NCI-H2081 treated with DMSO at 0.1 percent for 48 hours (cell line): ENCODE data around the gene CTBP2.

ENCODE experiments used
- DNase-seq: peaks from one replicate; lab custom pipeline; 2025; lab: John Stamatoyannopoulos, UW

Gene CTBP2

GRCh38 chr10:125043841-125044658, 116.3 kb downstream of the CTBP2 start:
- no peak for DNase-seq

GRCh38 chr10:125041856-125042506, 118.4 kb downstream of the CTBP2 start:
- DNase-seq, result no peak

GRCh38 chr10:125039354-125039769, 121.0 kb downstream of the CTBP2 start:
- no peak for DNase-seq

DNA sequence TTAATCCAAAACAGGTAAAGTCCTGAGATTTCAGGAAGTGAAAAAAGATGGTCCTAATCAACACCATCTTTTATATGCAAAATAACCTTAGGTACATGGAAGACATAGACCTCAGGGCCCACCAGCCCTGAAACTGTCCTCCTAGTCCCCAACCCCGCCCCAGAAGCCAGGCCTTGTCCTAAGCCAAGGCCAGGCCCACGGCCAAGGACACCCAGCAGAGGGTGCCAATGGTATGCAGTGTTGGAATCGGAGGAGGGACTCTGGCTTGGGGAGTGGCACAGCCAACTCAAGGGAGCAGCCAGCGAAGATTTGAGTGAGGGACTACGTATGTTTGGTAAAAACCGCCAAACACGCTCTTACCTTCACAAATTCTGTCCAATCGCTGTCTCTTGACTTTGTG, 121.7 kb downstream of the CTBP2 start:
- no peak for DNase-seq

DNA sequence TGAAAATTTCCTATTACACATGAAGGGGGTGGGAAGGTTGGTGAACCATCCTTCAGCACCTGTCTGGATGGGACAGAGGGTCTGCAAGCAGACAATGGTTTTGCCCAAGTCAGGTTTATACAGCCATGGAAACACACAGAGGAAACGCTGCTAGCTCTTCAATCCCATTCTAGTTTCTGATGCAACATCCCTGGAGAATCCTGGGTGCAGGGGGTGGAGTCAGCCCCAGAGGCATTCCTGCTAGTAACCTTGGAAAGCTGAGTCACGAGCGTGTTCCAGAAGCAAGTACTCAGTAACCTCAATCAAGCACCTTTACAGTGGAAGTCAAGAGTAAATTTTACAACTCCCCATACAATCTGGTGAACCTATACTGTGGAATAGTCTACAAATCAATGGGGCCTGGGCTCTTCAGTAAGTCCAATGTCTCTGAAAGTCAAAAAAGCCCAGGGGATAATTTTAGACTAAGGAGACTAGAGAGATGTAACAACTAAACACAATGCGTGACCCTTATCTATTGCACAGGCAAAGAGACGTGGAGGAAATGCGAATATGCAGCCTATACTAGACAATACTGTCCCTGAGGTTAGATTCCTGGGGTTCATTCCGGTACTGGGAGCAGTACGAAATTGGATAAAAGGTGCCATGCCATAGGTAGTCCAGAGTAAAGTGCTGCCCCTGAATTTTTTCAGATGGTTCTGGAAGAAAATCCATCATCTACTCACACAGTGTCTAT, 123.1 kb downstream of the CTBP2 start:
- DNase-seq, result no peak

DNA sequence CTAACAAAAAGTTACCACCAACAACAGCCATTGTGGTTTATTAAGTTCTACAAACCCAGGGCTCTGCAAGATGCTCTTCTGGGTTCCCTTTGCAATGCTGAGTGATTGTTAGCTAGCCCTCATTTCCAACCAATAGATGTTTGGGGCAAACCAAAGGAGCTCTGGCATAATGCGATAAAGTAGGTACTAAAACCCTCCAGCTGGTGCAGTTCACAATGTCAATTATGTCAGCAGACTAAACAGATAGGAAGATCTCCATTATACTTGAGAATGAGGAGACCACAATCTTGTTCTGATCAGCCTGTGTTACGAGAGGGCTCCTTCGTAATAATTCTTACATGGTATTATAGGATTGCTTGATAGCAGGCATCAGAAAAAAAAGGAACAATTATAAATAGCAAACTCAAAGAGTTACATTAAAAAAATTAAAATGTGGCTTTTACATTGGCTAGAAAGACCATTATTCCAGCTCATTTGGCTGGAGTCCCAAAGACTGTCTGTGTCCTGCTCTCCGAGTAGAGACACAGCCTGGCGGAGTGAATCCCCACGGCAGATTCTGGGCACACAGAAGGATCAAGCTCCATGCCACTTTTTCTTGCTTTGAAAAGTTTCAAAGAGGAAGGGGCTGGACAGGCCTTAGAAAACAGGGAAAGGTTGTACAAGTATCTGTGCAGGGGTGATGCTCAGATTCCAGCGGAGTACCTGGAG, 124.6 kb downstream of the CTBP2 start:
- no peak for DNase-seq

- DNase-seq, result no peak
These were observed 125.2 kb downstream of the CTBP2 start for GRCh38 chr10:125035136-125035535.

DNA sequence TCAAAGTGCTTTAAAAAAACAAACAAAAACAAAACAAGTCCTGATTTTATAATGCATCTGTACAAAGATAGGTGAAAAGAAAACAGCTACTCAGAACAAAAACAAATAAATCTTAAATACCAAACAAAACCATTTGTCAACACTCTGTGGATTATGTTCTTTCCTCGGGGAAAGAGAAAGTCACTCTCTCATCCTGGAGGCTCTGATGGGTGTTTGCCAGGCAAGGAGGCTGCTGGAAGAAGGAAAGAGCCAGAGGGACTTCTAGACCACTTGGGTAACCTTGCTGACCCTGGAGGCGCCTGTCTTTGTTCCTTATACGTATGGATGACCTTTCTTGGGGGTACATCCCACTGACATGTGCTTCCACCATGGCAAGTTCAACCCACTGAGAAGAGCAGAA, 125.7 kb downstream of the CTBP2 start:
- no peak for DNase-seq

- no peak for DNase-seq
These were observed 127.0 kb downstream of the CTBP2 start for GRCh38 chr10:125033146-125033924.

- DNase-seq, result no peak
These were observed 127.8 kb downstream of the CTBP2 start for GRCh38 chr10:125032474-125033020.

- DNase-seq, result no peak
These were observed 129.7 kb downstream of the CTBP2 start for GRCh38 chr10:125030567-125031197.

DNA sequence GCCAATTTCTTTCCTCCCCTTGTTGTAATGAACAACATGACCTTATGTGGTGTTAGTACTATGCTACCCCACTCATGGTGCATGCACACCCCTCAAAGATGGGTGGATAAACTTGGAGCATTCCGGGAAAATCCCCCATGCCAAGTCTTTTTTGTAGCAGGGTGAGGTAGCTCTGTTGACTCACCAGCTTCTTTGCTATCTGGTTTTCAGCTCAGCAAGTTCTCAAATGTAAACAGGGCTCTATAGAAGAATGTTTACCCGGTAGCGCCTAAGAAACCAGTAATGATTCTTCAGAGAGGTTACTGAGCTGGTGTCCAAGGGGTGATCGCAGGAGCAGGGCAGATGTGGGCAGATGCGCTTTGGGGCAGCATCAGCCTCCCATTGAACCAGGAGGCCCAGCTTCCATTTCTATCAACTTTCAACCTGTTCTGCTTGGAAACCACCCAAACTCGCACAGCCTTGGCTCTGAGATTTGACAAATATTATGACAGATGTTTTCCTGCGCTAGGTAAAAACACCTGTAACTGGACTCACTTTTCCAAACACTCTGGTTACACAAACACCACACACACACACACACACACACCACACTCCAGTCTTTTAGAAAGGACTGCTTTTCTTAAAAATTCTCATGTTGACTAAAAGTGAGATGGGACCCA, 130.7 kb downstream of the CTBP2 start:
- no peak for DNase-seq

DNA sequence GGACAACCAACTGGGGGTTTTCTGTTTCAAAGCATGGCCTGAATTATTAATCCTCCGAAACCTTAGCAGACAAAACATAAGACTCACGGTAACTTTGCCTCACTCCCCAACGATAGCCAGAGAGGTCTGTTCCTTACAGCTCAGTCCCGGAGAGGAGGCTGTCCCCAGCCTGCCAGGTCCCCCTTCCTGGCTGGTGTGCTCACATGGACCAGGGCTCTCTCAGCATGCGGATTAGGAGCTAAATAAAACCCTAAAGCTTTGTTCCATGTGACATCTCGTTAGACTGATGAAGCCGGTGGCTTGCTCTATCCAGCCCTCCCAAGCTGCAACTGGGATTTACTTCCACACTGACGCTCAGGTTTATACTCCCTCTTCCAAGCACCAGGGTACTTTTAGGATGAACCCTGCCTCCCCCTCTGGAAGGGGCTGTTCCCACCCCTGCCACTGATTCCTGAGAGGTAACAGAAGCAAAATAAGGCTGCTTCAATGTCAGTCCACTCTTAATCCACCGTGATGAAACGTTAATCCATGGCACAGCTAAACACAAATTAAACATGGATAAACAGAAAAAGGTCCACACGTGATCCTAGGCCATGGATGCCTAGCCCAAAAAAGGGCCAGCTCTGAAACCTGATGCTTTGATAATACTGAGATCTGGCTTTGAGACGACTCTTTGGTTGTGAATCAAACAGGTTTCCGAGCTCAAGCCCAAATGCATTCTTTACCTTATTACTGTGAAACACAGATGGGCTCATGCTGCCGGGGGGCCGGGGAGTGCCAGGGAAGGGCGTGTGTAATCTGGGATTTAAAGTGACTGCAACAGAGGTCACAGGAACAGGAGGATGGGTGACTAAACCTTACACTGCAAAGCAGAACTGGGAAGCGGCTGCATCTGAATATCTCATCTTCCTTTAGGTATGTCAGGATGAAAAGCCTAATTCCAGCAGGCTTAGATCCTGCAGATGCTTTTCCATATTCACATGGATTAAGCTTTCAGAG, 132.2 kb downstream of the CTBP2 start:
- DNase-seq, result no peak

DNA sequence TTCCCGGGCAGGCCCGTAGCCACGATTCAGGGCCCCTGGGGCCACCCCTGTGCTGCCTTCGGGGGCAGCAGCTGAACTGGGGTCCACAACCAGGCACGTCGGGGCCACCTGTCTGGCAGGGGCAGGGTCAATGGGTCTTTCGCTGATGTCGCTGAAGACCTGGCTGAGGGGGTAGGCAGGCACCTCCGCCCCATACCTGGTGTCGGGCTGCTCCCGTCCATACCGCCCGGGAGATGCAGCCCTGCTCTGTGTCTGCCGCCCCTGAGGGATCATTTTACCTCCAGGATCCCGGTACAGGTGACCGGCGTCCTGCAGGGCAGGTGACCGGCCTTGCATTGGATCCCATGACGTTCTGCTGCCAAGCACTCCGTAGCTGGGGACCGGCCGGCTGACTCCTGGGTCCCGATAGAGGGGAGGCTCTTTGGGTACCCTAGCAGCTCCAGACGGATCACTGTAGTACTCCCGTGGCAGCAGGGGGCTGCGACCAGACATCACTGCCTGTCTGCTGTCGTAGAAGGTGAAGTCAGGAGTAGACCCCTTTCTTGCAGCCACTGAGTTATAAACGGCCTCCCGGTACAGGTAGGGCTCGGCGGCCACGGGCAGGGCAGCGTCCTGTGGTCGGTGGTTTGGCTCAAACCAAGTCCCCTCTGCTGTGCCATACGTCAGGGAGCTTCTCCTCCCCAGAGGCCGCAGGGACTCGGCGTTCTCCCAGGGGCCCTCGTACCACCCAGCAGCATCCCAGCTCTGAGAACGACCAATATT, 133.2 kb downstream of the CTBP2 start:
- DNase-seq, result no peak

DNA sequence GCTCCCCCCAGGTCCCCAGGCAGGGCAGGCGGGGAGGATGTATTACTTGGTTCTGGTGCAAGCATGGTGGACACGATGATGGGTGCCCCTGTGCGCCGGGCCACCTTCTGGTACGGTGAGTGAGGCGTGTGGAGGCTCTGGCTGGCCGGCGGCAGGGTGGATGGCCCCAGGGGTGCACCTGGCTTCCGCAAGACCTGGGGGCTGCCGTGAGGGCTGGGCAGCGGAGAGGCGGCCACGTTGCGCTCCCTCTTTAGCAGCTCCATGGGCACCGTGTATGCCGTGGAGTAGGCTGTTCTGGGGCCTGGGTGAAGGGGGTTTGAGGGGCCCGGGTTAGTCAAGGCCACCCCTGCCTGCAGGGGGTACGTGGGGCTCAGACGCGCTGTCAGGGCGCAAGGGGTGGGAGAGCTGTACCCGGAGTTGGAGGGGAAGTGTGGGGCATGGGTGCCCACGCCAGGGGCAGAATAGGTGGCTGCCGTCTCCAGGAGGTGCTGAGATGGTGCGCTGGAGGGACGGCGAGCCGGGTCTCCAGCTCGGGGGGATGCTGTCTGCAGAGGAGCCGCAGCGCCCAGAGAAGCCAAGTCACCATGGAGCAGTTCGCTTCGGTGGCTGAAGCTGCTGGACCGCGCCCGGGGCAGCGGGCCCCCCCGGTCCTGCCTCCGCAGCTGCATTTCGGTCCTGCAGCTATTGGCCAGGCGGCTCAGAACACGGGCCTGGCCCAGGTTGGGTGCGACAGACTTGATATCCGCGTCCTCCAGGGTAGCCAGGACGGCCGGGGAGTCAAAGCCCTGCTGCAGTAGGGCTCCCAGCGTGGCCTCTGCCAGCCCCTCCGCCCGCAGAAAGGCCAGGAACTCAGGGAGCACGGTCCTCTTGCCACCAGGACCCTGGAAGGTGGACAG, 134.1 kb downstream of the CTBP2 start:
- no peak for DNase-seq

GRCh38 chr10:125025341-125025740, 135.0 kb downstream of the CTBP2 start:
- no peak for DNase-seq
